CD4-positive, alpha-beta T cell (primary cell): ENCODE data around the gene PAFAH2. TPM values are rescaled to one million over a fixed set of nuclear protein-coding genes. Genes with fewer than 3 reads are reported as not detected.
A peak's percentile ranks its signal among the peaks of the same experiment; 100 is the strongest.

Experiments used
- ATAC-seq: fragments of 200-7000 bp; cut with Tn5 transposase; one replicate; pipeline ENCODE4 v1.10.0; 2022; ENCODE audit warnings: mild to moderate bottlenecking; ENCODE audit not compliant: poor library complexity
- CTCF ChIA-PET: fragments of 350-600 bp; sonication (Branson Sonifier 250); formaldehyde crosslinking; loops from one replicate; lab custom pipeline; 2021; ENCODE audit warnings: antibody characterized with exemption, inconsistent platforms; lab: Charles Lee
- POLR2A ChIA-PET: fragments of 350-600 bp; sonication (Branson Sonifier 250); formaldehyde crosslinking; loops from one replicate; lab custom pipeline; 2021; ENCODE audit warnings: antibody characterized with exemption, inconsistent platforms; lab: Charles Lee
- DNase-seq, 14 experiments: peaks; one replicate each; pipeline ENCODE4 v3.0.0-alpha.2; 2013 to 2020; ENCODE audit warnings: mixed read lengths in 2 of 14
- H3K27ac ChIP-seq, 2 donors: one replicate each; pipeline versions ENCODE4 v1.5.1 to v1.7.0; 2013; ENCODE audit warnings: low read length in 2 of 2, low read depth in 1 of 2, mild to moderate bottlenecking in 1 of 2
- H3K27me3 ChIP-seq, 2 experiments: 1 replicate in 1 of 2; 2 replicates in 1 of 2; pipeline versions ENCODE4 v1.6.1 to v1.7.0; 2013; ENCODE audit warnings: low read length in 2 of 2, control low read depth in 1 of 2, mild to moderate bottlenecking in 1 of 2, moderate library complexity in 1 of 2; ENCODE audit not compliant: insufficient read depth in 2 of 2, control insufficient read depth in 1 of 2
- H3K36me3 ChIP-seq: one replicate; pipeline ENCODE4 v1.6.1; 2013; ENCODE audit warnings: low read length, control low read depth; ENCODE audit not compliant: insufficient read depth
- H3K4me1 ChIP-seq: one replicate; pipeline ENCODE4 v1.6.1; 2013; ENCODE audit warnings: low read length, control low read depth; ENCODE audit not compliant: insufficient read depth
- H3K4me3 ChIP-seq: one replicate; pipeline ENCODE4 v1.5.1; 2013; ENCODE audit warnings: mild to moderate bottlenecking, low read length, moderate library complexity
- H3K9me3 ChIP-seq, 2 experiments: 1 replicate in 1 of 2; 2 replicates in 1 of 2; pipeline versions ENCODE4 v1.6.1 to v1.7.0; 2013; ENCODE audit warnings: low read length in 2 of 2, mild to moderate bottlenecking in 2 of 2, control low read depth in 1 of 2, moderate library complexity in 1 of 2; ENCODE audit not compliant: control insufficient read depth in 1 of 2, insufficient read depth in 1 of 2
- H3K27ac Mint-ChIP-seq: one replicate; pipeline ENCODE4 v1.8.0; 2020; ENCODE audit warnings: mixed read lengths
- H3K27me3 Mint-ChIP-seq: one replicate; pipeline ENCODE4 v1.8.0; 2021; ENCODE audit warnings: mixed read lengths
- H3K36me3 Mint-ChIP-seq: one replicate; pipeline ENCODE4 v1.8.0; 2021; ENCODE audit warnings: low read depth, mixed read lengths
- H3K4me1 Mint-ChIP-seq: one replicate; pipeline ENCODE4 v1.8.0; 2021; ENCODE audit warnings: low read depth, mixed read lengths
- H3K4me3 Mint-ChIP-seq: one replicate; pipeline ENCODE4 v1.8.0; 2020; ENCODE audit warnings: mild to moderate bottlenecking, mixed read lengths
- H3K9me3 Mint-ChIP-seq: one replicate; pipeline ENCODE4 v1.8.0; 2020; ENCODE audit warnings: mixed read lengths
- intact Hi-C, 2 experiments: fragments of 100-400 bp; cut with DNase I in 1 of 2; cut with micrococcal nuclease in 1 of 2; formaldehyde crosslinking; loops; one replicate each; pipeline versions ENCODE4 v1.15.1 to v1.9.0; 2023 to 2025; cut with DNase I, micrococcal nuclease
- total RNA-seq, 174 experiments: library from RNA in 2 of 174; stranded (reverse) in 2 of 174; gene quantifications; one replicate each; pipeline ENCODE4 v1.2.3 and lab custom pipeline; 2021 to 2026
- TF ChIP-seq, protein P1 (sequence below): fragments of 200-600 bp; IDR thresholded peaks from one replicate; pipeline ENCODE4 v1.8.0; 2022; ENCODE audit warnings: antibody characterized with exemption, mild to moderate bottlenecking

Gene PAFAH2
- total RNA-seq, 2 experiments from 2014 or later: 7.9 to 8.1 TPM

DNA sequence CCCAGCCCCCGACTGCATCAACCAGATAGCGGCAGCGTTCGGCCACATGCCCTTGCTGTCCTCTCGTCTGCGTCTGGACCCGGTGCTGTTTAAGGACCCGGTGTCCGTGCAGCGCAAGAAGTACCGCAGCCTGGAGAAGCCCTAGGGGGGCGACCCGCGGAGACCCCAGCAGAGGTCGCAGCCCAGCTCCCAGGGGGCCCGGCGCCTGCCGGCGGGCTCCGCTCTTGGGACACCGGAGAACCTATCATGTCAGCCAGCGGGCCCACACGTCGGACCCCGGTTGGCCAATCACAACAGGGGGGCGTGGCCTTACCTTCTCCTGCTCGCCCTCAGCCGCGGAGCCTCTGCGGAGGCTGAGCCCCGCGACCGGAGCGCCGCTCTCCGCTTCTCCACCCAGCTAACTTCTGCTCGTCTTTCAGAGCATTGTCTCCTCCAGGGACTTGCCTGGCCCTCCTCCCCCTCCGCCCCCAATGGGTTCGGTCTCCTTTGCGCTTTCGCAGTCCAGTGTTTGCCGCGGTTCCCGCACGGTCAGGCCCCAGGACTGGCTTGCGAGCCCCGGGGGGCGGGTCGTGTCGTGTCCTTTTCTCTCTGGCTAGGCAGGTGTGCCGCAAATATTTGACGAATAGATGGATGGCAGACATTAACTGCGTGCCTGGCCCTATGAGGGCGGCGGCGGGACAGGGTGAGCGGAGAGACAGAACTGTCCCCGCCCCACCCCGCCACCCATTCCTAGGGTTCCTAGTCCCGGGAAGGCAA is 37.5 kb upstream of the PAFAH2 start:
- Histone ChIP-seq H3K36me3 (no peaks in the 10 kb centered on the region), H3K4me1 (peaks cover 22% of the 10 kb centered on the region), H3K27me3 (peaks cover 0 to 2% of the 10 kb centered on the region in 2 experiments), H3K9me3 (no peaks in the 10 kb centered on the region), H3K27ac (peak overlapping the region; percentile 60 to 75), H3K4me3 (peak overlapping the region; percentile 99)
- no peaks in the 10 kb centered on the region for H3K9me3 Mint-ChIP-seq
- ChIA-PET POLR2A (interaction anchor here (1.0 to 1.6 kb wide), 5 partner anchors 10 to 199 kb away, joined by 3 to 4 read pairs (median 3); partner anchors contain the start of genes CEP85 and PAQR7), CTCF (interaction anchor here (0.7 to 2.0 kb wide), 8 partner anchors 38 to 198 kb away, joined by 3 to 10 read pairs (median 4); partner anchors contain the start of genes CEP85, PAFAH2 and ZNF593)
- H3K4me3 Mint-ChIP-seq: peak overlapping the region; percentile 94
- intact Hi-C loops: loop anchor here in 1 of 2 experiments (1.0 to 10.0 kb wide), 3 partner anchors 37 to 379 kb away; partner anchors contain the start of genes LIN28A, PAFAH2 and PDIK1L
- peaks cover 17% of the 10 kb centered on the region for H3K4me1 Mint-ChIP-seq
- H3K27me3 Mint-ChIP-seq: no peaks in the 10 kb centered on the region
- peak; percentile 96 for ATAC-seq
- TF ChIP-seq, protein P1, sequence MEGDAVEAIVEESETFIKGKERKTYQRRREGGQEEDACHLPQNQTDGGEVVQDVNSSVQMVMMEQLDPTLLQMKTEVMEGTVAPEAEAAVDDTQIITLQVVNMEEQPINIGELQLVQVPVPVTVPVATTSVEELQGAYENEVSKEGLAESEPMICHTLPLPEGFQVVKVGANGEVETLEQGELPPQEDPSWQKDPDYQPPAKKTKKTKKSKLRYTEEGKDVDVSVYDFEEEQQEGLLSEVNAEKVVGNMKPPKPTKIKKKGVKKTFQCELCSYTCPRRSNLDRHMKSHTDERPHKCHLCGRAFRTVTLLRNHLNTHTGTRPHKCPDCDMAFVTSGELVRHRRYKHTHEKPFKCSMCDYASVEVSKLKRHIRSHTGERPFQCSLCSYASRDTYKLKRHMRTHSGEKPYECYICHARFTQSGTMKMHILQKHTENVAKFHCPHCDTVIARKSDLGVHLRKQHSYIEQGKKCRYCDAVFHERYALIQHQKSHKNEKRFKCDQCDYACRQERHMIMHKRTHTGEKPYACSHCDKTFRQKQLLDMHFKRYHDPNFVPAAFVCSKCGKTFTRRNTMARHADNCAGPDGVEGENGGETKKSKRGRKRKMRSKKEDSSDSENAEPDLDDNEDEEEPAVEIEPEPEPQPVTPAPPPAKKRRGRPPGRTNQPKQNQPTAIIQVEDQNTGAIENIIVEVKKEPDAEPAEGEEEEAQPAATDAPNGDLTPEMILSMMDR: no peak
- H3K27ac Mint-ChIP-seq: peak overlapping the region; percentile 88
- DNase-seq: peak; percentile 83 to 97 (median 91)
- H3K36me3 Mint-ChIP-seq: no peaks in the 10 kb centered on the region

DNA sequence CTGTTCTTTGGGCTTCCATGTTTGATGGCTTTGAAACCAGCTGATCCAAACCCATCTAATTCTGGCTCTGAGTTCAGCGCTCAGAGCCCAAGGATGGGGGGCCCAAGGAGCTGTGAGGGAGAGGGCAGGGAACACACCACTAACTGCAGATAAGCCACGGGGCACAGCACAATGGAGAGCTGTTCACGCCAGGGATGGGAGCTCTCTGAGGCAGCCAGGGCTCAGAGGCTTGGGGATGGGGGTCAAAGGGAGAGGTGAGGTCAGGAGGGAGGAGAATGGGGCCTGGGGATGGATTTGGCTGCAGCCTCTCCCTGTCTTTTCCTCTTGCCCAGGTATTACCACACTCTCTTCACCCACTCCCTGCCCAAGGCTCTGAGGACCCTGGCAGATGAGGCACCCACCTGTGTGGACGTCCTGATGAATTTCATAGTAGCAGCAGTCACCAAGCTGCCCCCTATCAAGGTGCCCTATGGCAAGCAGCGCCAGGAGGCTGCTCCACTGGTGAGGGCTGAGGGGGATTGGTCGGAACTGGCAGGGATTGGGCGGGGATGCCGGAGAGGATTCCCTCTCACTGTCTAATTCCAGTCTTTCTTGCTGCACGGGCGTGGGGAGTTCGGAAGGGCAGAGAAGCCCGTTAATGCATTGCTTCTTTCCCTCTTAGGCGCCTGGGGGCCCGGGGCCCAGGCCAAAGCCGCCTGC is 36.8 kb upstream of the PAFAH2 start:
- peak overlapping the region in 1 of 2 donors; percentile 58 for H3K27ac ChIP-seq
- H3K9me3 Mint-ChIP-seq: no peaks in the 10 kb centered on the region
- ChIA-PET CTCF (interaction anchor here (0.7 to 2.0 kb wide), 5 partner anchors 37 to 199 kb away, joined by 3 to 10 read pairs (median 5); partner anchors contain the start of genes CEP85, PAFAH2 and ZNF593), POLR2A (interaction anchor here (0.9 to 1.6 kb wide), 6 partner anchors 10 to 199 kb away, joined by 3 to 4 read pairs (median 3); partner anchors contain the start of genes CEP85 and PAQR7)
- DNase-seq: peak in 1 of 14 experiments; percentile 20
- H3K4me3 Mint-ChIP-seq: peak overlapping the region; percentile 94
- no peaks in the 10 kb centered on the region for H3K36me3 ChIP-seq
- peak overlapping the region; percentile 88 for H3K27ac Mint-ChIP-seq
- H3K9me3 ChIP-seq: no peaks in the 10 kb centered on the region
- intact Hi-C loops: loop anchor here in 1 of 2 experiments (1.0 to 10.0 kb wide), 3 partner anchors 36 to 380 kb away; partner anchors contain the start of genes LIN28A, PAFAH2 and PDIK1L
- peaks cover 22% of the 10 kb centered on the region for H3K4me1 ChIP-seq
- no peaks in the 10 kb centered on the region for H3K27me3 Mint-ChIP-seq
- H3K4me1 Mint-ChIP-seq: peaks cover 17% of the 10 kb centered on the region
- TF ChIP-seq, protein P1: no peak
- peak overlapping the region; percentile 99 for H3K4me3 ChIP-seq
- ATAC-seq: no peak
- peaks cover 0 to 2% of the 10 kb centered on the region in 2 experiments for H3K27me3 ChIP-seq
- H3K36me3 Mint-ChIP-seq: no peaks in the 10 kb centered on the region

- Mint-ChIP-seq H3K4me1 (peaks cover 17% of the 10 kb centered on the region), H3K9me3 (no peaks in the 10 kb centered on the region), H3K36me3 (no peaks in the 10 kb centered on the region), H3K27ac (no peak overlapping the region), H3K4me3 (peak overlapping the region; percentile 52), H3K27me3 (no peaks in the 10 kb centered on the region)
- Histone ChIP-seq H3K27me3 (peaks cover 0 to 2% of the 10 kb centered on the region in 2 experiments), H3K4me3 (no peak overlapping the region), H3K27ac (no peak overlapping the region), H3K36me3 (no peaks in the 10 kb centered on the region), H3K4me1 (peaks cover 22% of the 10 kb centered on the region), H3K9me3 (no peaks in the 10 kb centered on the region)
- DNase-seq: no peak
- ChIA-PET POLR2A (no interaction called here), CTCF (no interaction called here)
- intact Hi-C loops: loop anchor here in 1 of 2 experiments (10.0 kb wide), 1 partner anchor 382 kb away; the partner anchor contains the start of gene LIN28A
- TF ChIP-seq, protein P1: no peak
- ATAC-seq: no peak
These were observed 34.9 kb upstream of the PAFAH2 start for GRCh38 chr1:26032656-26033357.
